Measurements from ENCODE around the gene CD247.

The CD247 gene

DNA sequence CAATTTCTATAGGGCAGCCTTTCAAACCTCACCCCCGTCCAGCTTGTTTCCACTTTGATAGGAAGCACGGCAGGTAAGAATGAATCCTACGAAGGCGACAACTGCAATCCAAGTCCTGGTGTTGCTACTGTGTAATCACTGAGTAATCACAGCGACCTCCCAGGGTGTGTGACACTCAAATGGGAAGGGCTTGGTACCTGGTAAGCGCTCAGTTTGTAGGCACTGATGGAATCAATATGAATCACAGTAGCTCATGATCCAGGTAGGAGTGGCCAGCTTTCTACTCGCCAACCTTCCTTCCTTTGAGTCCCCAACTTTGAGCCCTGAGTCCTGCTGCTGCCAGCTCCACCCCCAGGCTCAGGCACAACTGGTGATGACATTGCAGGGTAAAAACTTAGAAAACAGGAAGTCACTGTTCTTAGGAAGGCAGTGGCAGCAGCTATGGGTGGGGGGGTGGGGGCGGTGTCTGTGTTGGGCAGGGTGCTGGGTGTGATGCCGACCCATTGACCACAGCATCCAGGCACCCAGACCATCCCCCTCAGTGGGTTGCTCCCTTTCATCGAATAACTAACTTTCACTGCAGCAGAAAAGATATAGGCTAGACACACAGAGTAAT is 70.7 kb downstream of the CD247 start:
- TF ChIP-seq CTCF (IDR thresholded peaks at IDR 0.05; ENCODE audit: insufficient read depth, low read length, missing control alignments) = no peak
- DNase-seq (ENCODE audit: low read depth, low spot score) = no peak

DNA sequence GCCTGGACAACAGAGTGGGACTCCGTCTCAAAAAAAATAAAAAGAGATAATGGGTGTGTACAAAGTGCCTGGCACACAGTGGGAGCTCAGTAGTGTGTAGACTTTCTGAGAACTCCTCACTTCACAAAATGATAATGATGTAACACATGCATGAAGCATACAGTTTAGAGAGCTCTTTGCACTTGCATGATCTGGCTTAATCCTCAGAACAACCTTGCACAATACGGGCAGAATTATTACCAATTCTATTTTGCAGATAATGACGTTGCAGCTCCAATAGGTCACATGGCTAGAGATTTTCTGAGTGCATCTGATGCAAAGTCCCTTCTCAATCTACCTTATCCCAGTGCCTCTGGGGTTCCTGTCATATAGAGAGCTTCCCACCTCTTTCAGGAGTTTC is 71.4 kb downstream of the CD247 start:
- no peak for TF ChIP-seq CTCF (IDR thresholded peaks at IDR 0.05; ENCODE audit: insufficient read depth, low read length, missing control alignments)
- ChIA-PET CTCF (interaction anchor here (0.8 to 10.0 kb wide), 5 partner anchors 8 to 380 kb away, joined by 3 to 132 read pairs (median 3); no protein-coding TSS in a partner anchor), POLR2A (no interaction called here)
- DNase-seq (ENCODE audit: low read depth, low spot score) = no peak
- no peak overlapping the region for H3K4me3 ChIP-seq (ENCODE audit: low read depth, low read length)

More for the DNA sequence above, 70.7 kb downstream of the CD247 start:
- ChIA-PET POLR2A (no interaction called here), CTCF (interaction anchor here (0.6 to 10.0 kb wide), 7 partner anchors 9 to 381 kb away, joined by 3 to 132 read pairs (median 3); no protein-coding TSS in a partner anchor)
- H3K4me3 ChIP-seq (ENCODE audit: low read depth, low read length) = no peak overlapping the region

DNA sequence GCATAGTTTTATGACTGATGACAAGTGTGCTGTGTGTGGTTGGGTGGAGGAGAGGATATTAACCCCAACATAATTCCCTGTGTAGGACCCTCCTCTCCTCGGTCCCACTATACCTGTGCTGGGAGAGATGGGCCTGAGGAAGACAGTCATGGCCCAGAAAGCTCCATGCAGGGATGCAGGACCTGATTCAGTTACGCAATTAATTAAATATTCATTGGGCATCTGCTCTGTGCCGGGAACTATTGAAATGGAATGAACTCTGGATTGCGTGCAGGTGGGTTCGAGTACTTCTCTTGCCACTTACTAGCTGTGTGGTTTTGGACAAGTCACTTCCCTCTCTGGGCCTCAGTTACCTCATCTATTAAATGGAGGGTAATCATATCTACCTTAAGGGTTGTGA is 74.6 kb downstream of the CD247 start:
- ChIA-PET POLR2A (no interaction called here), CTCF (interaction anchor here (0.7 to 10.0 kb wide), 11 partner anchors 11 to 383 kb away, joined by 3 to 132 read pairs (median 6); partner anchors contain the start of gene POU2F1)
- no peak for DNase-seq (ENCODE audit: low read depth, low spot score)
- TF ChIP-seq CTCF (IDR thresholded peaks at IDR 0.05; ENCODE audit: insufficient read depth, low read length, missing control alignments) = no peak
- H3K4me3 ChIP-seq (ENCODE audit: low read depth, low read length) = no peak overlapping the region

DNA sequence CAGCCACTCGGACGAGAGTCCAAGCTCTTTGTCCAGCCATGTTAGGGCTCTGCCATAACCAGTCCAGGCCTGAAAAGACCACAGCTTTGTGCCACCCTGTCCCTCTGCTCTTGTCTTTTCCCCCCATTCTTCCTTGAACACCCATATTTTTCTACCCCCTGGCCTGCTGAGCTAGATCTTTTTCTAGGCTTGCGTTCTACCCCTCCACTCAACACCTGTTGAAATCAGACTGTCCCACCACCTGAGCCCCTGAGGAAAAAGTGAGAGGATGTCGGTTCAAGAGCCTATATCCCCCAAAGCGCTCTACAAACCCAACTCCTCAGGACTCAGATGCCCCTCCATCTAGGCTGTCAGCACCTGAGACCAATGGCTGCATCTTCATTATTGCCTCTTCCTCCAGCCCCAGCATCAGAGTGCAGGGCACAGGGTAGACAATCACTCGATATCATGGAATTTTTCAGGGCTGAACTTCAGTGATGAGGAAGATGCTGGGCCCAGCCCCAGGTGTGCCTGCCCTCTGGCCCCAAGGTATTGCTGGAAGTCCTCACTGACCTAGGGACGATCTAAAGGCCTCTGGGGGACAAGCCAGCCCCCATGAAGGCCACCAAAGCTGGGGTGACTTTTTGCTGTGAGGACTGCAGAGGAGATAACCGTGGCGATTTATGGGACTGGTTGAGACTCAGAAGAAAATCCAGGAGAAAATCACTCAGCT is 75.3 kb downstream of the CD247 start:
- CTCF ChIA-PET = interaction anchor here (0.6 to 10.0 kb wide), 21 partner anchors 10 to 1514 kb away, joined by 3 to 132 read pairs (median 5); partner anchors contain the start of gene POU2F1
- no peak for TF ChIP-seq CTCF (IDR thresholded peaks at IDR 0.05; ENCODE audit: insufficient read depth, low read length, missing control alignments)
- POLR2A ChIA-PET = no interaction called here
- H3K4me3 ChIP-seq (ENCODE audit: low read depth, low read length) = no peak overlapping the region
- no peak for DNase-seq (ENCODE audit: low read depth, low spot score)

- CTCF ChIA-PET = interaction anchor here (0.6 to 10.0 kb wide), 23 partner anchors 10 to 1513 kb away, joined by 3 to 132 read pairs (median 5); partner anchors contain the start of gene POU2F1
- TF ChIP-seq CTCF (IDR thresholded peaks at IDR 0.05; ENCODE audit: insufficient read depth, low read length, missing control alignments) = peak; percentile 95
- POLR2A ChIA-PET = no interaction called here
Measured at GRCh38 chr1:167442142-167442848, 76.0 kb downstream of the CD247 start.

DNA sequence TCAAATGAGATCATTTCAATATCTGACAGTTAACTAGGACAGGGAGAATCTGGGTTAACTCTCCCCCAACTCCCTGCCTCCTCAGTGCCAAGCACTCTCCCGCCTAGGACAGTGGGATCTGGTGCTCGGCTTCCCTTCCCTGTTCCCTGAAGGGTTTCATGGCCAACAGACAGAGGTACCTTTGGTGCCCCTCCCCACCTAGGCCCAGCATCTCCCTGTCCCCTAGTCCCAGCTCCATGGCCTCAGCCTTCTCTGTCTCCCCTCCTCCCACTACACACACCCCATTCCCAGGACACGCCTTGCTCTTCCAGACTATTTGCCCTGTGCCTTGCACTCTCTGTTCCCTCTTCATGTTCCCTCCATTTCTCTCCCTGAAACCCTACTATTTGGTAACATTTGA is 77.1 kb downstream of the CD247 start:
- no peak for TF ChIP-seq CTCF (IDR thresholded peaks at IDR 0.05; ENCODE audit: insufficient read depth, low read length, missing control alignments)
- CTCF ChIA-PET = interaction anchor here (0.6 to 10.0 kb wide), 20 partner anchors 9 to 381 kb away, joined by 3 to 132 read pairs (median 6); partner anchors contain the start of gene POU2F1
- H3K4me3 ChIP-seq (ENCODE audit: low read depth, low read length) = no peak overlapping the region
- POLR2A ChIA-PET = no interaction called here
- no peak for DNase-seq (ENCODE audit: low read depth, low spot score)

More at GRCh38 chr1:167442142-167442848, 76.0 kb downstream of the CD247 start:
- no peak for DNase-seq (ENCODE audit: low read depth, low spot score)
- H3K4me3 ChIP-seq (ENCODE audit: low read depth, low read length) = no peak overlapping the region
